GM23338 (cell line): ENCODE data around the gene TRUB2. TPM values are rescaled to one million over a fixed set of nuclear protein-coding genes. Genes with fewer than 3 reads are reported as not detected.

Source experiments
- ATAC-seq: fragments of 200-7000 bp; cut with Tn5 transposase; 3 replicates; pipeline ENCODE4 v1.9.1; 2020
- DNase-seq: peaks from one replicate; pipeline ENCODE4 v3.0.0-alpha.2; 2015; ENCODE audit warnings: low spot score
- H2AFZ ChIP-seq: fragments of 200-600 bp; sonication (generic); 2 replicates; pipeline ENCODE4 v1.8.0; 2016; ENCODE audit warnings: antibody characterized with exemption, mild to moderate bottlenecking, moderate library complexity
- H3F3A ChIP-seq: fragments of 200-600 bp; sonication (generic); replicated peaks from 2 replicates; pipeline ENCODE4 v1.8.0; 2017; ENCODE audit warnings: antibody characterized with exemption, mixed run types, low read depth
- H3K27ac ChIP-seq: fragments of 200-600 bp; sonication (generic); 2 replicates; pipeline ENCODE4 v1.6.1; 2016; ENCODE audit warnings: low read depth
- H3K27me3 ChIP-seq: fragments of 200-600 bp; sonication (generic); 2 replicates; pipeline ENCODE4 v1.8.0; 2016; ENCODE audit warnings: mild to moderate bottlenecking, mixed run types, moderate library complexity; ENCODE audit not compliant: insufficient read depth
- H3K36me3 ChIP-seq: fragments of 200-600 bp; sonication (generic); 2 replicates; pipeline ENCODE4 v1.8.0; 2016; ENCODE audit warnings: mild to moderate bottlenecking; ENCODE audit not compliant: insufficient read depth
- H3K4me1 ChIP-seq: fragments of 200-600 bp; sonication (generic); 2 replicates; pipeline ENCODE4 v1.8.0; 2016; ENCODE audit warnings: mild to moderate bottlenecking, moderate library complexity; ENCODE audit not compliant: insufficient read depth
- H3K4me2 ChIP-seq: fragments of 200-600 bp; sonication (generic); 2 replicates; pipeline ENCODE4 v1.7.1; 2017; ENCODE audit warnings: mixed run types
- H3K4me3 ChIP-seq: fragments of 200-600 bp; sonication (generic); 2 replicates; pipeline ENCODE4 v1.6.1; 2016; ENCODE audit warnings: mixed run types
- H3K79me2 ChIP-seq: fragments of 200-600 bp; sonication (generic); replicated peaks from 2 replicates; pipeline ENCODE4 v1.8.0; 2017; ENCODE audit warnings: mild to moderate bottlenecking; ENCODE audit not compliant: insufficient read depth
- H3K9me2 ChIP-seq: fragments of 200-600 bp; sonication (generic); 2 replicates; pipeline ENCODE4 v1.8.0; 2017; ENCODE audit not compliant: insufficient read depth
- H4K20me1 ChIP-seq: fragments of 200-600 bp; sonication (generic); replicated peaks from 2 replicates; pipeline ENCODE4 v1.8.0; 2017; ENCODE audit warnings: mild to moderate bottlenecking; ENCODE audit not compliant: insufficient read depth
- H3K27ac Mint-ChIP-seq: 2 replicates; pipeline ENCODE4 v1.8.0; 2020; ENCODE audit warnings: inconsistent platforms, mild to moderate bottlenecking, moderate library complexity, mixed read lengths
- H3K27me3 Mint-ChIP-seq: 3 replicates; pipeline ENCODE4 v1.8.0; 2022; ENCODE audit warnings: low read depth, mild to moderate bottlenecking, moderate library complexity, mixed read lengths, inconsistent platforms; ENCODE audit not compliant: insufficient read depth, poor library complexity
- H3K36me3 Mint-ChIP-seq: 3 replicates; pipeline ENCODE4 v1.8.0; 2021; ENCODE audit warnings: low read depth, mild to moderate bottlenecking, inconsistent platforms, moderate library complexity, mixed read lengths
- H3K4me1 Mint-ChIP-seq: 3 replicates; pipeline ENCODE4 v1.8.0; 2020; ENCODE audit warnings: mild to moderate bottlenecking, inconsistent platforms, mixed read lengths
- H3K4me3 Mint-ChIP-seq: 3 replicates; pipeline ENCODE4 v1.8.0; 2021; ENCODE audit warnings: moderate library complexity, mild to moderate bottlenecking, inconsistent platforms, mixed read lengths
- H3K9me3 Mint-ChIP-seq: 3 replicates; pipeline ENCODE4 v1.8.0; 2020; ENCODE audit warnings: moderate library complexity, mild to moderate bottlenecking, inconsistent platforms, mixed read lengths
- CREB1 ChIP-seq: fragments of 250-450 bp; sonication (Bioruptor Pico); IDR thresholded peaks from 2 replicates; pipeline ENCODE4 v1.5.0; 2020; ENCODE audit warnings: low read depth, mild to moderate bottlenecking, moderate library complexity
- EZH2 ChIP-seq: fragments of 200-600 bp; sonication (generic); IDR thresholded peaks from one replicate; pipeline ENCODE4 v1.8.0; 2017; ENCODE audit warnings: antibody characterized with exemption, mild to moderate bottlenecking, low read depth; ENCODE audit not compliant: unreplicated experiment
- EZH2phosphoT487 ChIP-seq: fragments of 200-600 bp; sonication (generic); IDR thresholded peaks from one replicate; pipeline ENCODE4 v1.8.1; 2018; ENCODE audit warnings: antibody characterized with exemption; ENCODE audit not compliant: unreplicated experiment
- JUNB ChIP-seq: IDR thresholded peaks from one replicate; pipeline ENCODE4 v1.6.1; 2016; ENCODE audit warnings: antibody characterized with exemption; ENCODE audit not compliant: unreplicated experiment
- NANOG ChIP-seq: IDR thresholded peaks from 2 replicates; pipeline ENCODE4 v1.6.1; 2016; ENCODE audit warnings: antibody characterized with exemption, borderline replicate concordance
- POLR2AphosphoS5 ChIP-seq: IDR thresholded peaks from 2 replicates; pipeline ENCODE4 v1.6.1; 2016; ENCODE audit warnings: antibody characterized with exemption, low read depth
- REST ChIP-seq: IDR thresholded peaks from one replicate; pipeline ENCODE4 v1.6.1; 2018; ENCODE audit warnings: antibody characterized with exemption; ENCODE audit not compliant: unreplicated experiment
- STAT1 ChIP-seq: IDR thresholded peaks from one replicate; pipeline ENCODE4 v1.6.1; 2016; ENCODE audit warnings: antibody characterized with exemption; ENCODE audit not compliant: unreplicated experiment
- ZNF114 ChIP-seq: fragments of 250-450 bp; sonication (Bioruptor Pico); IDR thresholded peaks from 2 replicates; pipeline ENCODE4 v1.5.0; 2020; ENCODE audit warnings: mild to moderate bottlenecking, moderate library complexity
- ZNF331 ChIP-seq: fragments of 250-450 bp; sonication (Bioruptor Pico); IDR thresholded peaks from 2 replicates; pipeline ENCODE4 v1.5.0; 2020; ENCODE audit warnings: low read depth, mild to moderate bottlenecking, moderate library complexity
- polyA plus RNA-seq: library from polyadenylated mRNA; unstranded; fragments of >200 nt; fragmentation: Nextera tagmentation; extraction: Ambion mirVana; gene quantifications from 2 replicates; pipeline ENCODE4 v1.2.1, GENCODE V29; 2016
- total RNA-seq: library from RNA; depleted of rRNA; stranded (reverse); fragments of >200 nt; shearing (Covaris generic); gene quantifications from 2 replicates; pipeline ENCODE4 v1.2.3, GENCODE V29; 2014
- TF ChIP-seq, protein P1 (sequence below): fragments of 250-450 bp; sonication (Bioruptor Pico); IDR thresholded peaks from 2 replicates; pipeline ENCODE4 v1.5.0; 2020; ENCODE audit warnings: mild to moderate bottlenecking, moderate library complexity
- TF ChIP-seq, protein P2 (sequence below), 2 experiments: fragments of 200-600 bp in 1 of 2; sonication (generic) in 1 of 2; conservative IDR thresholded peaks; 2 replicates each; pipeline versions ENCODE4 v1.5.1 to v1.6.1; 2016 to 2017; ENCODE audit warnings: antibody characterized with exemption in 2 of 2, low read depth in 2 of 2, mild to moderate bottlenecking in 2 of 2, moderate library complexity in 1 of 2
- TF ChIP-seq, protein P3 (sequence below): IDR thresholded peaks from 2 replicates; pipeline ENCODE4 v1.6.1; 2016; ENCODE audit warnings: antibody characterized with exemption

Gene TRUB2
- total and polyA plus RNA-seq, 2 experiments from 2014 or later: 15.4 to 31.4 TPM

DNA sequence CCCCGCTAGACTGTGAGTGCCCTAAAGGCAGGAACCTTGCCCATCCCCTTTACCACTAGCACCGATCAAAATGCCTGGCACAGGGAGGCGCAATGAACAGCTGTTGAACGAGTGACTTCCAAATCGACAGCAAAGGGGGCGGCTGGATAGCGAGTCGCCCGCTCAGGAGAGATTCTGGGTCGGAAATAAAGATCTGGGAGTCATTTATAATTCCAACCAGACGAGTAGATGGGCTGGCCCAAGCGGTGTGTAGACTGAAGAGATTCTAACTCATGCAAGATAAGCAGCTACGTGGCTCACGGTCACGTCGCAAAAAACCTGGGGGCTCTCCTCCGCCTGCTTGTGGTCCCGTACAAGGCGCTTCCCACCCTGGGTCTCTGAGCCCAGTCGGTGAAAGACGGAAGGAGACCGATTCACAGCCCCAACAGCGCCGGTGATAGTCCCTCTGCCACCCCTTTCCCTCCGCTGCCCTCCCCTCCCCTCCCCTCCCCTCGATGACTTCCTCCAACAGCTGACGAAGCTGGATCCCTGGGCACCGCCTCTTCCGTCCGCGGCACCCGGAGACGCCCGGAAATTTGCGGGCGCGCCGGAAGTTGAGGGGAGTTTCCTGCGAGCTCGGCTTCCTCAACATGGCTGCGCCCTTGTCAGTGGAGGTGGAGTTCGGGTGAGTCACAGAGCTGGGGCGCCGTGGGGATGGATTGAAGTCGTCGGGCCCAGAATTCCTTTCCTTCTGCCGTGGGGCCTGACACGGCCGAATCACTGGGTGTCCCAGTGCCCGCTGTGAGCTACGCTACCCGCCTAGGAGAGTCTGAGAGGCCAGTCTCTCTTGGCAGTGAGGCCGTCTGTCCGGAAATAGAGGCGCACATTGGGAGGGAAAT is 48.7 kb upstream of the TRUB2 start, which contains the start of gene URM1:
TSS of gene URM1 (plus strand) at position 623 of the 878 bp plus-strand sequence. CDS start at position 630, 7 bp downstream.
- Mint-ChIP-seq H3K27ac (peak within 1 kb of the TSS; percentile 63), H3K36me3 (no peaks in the 10 kb centered on the region; the same call in 2 of the 3 replicates), H3K4me1 (peaks cover 27% of the 10 kb centered on the region), H3K4me3 (peak within 1 kb of the TSS; percentile 93), H3K9me3 (peaks cover 3% of the 10 kb centered on the region; the same call in 2 of the 3 replicates), H3K27me3 (peaks cover 37% of the 10 kb centered on the region)
- H3K27ac ChIP-seq: 0 out of 2 replicates have a peak within 1 kb of the TSS, but pooled peaks have one; percentile 58
- H3K27me3 ChIP-seq: peaks cover 45% of the 10 kb centered on the region
- H3F3A ChIP-seq: peaks cover 4% of the 10 kb centered on the region; the same call in 1 of the 2 replicates
- peak within 1 kb of the TSS; percentile 100 for H3K4me2 ChIP-seq
- ATAC-seq: peak; percentile 94
- TF ChIP-seq REST (no peak), STAT1 (no peak), EZH2 (no peak), NANOG (no peak), ZNF114 (CRISPR knock-in tag) (no peak), POLR2AphosphoS5 (peak; percentile 65), CREB1 (no peak), JUNB (no peak), ZNF331 (CRISPR knock-in tag) (no peak), EZH2phosphoT487 (no peak)
- TF ChIP-seq, protein P1, sequence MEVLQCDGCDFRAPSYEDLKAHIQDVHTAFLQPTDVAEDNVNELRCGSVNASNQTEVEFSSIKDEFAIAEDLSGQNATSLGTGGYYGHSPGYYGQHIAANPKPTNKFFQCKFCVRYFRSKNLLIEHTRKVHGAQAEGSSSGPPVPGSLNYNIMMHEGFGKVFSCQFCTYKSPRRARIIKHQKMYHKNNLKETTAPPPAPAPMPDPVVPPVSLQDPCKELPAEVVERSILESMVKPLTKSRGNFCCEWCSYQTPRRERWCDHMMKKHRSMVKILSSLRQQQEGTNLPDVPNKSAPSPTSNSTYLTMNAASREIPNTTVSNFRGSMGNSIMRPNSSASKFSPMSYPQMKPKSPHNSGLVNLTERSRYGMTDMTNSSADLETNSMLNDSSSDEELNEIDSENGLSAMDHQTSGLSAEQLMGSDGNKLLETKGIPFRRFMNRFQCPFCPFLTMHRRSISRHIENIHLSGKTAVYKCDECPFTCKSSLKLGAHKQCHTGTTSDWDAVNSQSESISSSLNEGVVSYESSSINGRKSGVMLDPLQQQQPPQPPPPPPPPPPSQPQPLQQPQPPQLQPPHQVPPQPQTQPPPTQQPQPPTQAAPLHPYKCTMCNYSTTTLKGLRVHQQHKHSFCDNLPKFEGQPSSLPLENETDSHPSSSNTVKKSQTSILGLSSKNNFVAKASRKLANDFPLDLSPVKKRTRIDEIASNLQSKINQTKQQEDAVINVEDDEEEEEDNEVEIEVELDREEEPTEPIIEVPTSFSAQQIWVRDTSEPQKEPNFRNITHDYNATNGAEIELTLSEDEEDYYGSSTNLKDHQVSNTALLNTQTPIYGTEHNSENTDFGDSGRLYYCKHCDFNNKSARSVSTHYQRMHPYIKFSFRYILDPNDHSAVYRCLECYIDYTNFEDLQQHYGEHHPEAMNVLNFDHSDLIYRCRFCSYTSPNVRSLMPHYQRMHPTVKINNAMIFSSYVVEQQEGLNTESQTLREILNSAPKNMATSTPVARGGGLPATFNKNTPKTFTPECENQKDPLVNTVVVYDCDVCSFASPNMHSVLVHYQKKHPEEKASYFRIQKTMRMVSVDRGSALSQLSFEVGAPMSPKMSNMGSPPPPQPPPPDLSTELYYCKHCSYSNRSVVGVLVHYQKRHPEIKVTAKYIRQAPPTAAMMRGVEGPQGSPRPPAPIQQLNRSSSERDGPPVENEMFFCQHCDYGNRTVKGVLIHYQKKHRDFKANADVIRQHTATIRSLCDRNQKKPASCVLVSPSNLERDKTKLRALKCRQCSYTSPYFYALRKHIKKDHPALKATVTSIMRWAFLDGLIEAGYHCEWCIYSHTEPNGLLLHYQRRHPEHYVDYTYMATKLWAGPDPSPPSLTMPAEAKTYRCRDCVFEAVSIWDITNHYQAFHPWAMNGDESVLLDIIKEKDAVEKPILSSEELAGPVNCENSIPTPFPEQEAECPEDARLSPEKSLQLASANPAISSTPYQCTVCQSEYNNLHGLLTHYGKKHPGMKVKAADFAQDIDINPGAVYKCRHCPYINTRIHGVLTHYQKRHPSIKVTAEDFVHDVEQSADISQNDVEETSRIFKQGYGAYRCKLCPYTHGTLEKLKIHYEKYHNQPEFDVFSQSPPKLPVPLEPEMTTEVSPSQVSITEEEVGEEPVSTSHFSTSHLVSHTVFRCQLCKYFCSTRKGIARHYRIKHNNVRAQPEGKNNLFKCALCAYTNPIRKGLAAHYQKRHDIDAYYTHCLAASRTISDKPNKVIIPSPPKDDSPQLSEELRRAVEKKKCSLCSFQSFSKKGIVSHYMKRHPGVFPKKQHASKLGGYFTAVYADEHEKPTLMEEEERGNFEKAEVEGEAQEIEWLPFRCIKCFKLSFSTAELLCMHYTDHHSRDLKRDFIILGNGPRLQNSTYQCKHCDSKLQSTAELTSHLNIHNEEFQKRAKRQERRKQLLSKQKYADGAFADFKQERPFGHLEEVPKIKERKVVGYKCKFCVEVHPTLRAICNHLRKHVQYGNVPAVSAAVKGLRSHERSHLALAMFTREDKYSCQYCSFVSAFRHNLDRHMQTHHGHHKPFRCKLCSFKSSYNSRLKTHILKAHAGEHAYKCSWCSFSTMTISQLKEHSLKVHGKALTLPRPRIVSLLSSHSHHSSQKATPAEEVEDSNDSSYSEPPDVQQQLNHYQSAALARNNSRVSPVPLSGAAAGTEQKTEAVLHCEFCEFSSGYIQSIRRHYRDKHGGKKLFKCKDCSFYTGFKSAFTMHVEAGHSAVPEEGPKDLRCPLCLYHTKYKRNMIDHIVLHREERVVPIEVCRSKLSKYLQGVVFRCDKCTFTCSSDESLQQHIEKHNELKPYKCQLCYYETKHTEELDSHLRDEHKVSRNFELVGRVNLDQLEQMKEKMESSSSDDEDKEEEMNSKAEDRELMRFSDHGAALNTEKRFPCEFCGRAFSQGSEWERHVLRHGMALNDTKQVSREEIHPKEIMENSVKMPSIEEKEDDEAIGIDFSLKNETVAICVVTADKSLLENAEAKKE (CRISPR knock-in tag): no peak
- TF ChIP-seq, protein P2, sequence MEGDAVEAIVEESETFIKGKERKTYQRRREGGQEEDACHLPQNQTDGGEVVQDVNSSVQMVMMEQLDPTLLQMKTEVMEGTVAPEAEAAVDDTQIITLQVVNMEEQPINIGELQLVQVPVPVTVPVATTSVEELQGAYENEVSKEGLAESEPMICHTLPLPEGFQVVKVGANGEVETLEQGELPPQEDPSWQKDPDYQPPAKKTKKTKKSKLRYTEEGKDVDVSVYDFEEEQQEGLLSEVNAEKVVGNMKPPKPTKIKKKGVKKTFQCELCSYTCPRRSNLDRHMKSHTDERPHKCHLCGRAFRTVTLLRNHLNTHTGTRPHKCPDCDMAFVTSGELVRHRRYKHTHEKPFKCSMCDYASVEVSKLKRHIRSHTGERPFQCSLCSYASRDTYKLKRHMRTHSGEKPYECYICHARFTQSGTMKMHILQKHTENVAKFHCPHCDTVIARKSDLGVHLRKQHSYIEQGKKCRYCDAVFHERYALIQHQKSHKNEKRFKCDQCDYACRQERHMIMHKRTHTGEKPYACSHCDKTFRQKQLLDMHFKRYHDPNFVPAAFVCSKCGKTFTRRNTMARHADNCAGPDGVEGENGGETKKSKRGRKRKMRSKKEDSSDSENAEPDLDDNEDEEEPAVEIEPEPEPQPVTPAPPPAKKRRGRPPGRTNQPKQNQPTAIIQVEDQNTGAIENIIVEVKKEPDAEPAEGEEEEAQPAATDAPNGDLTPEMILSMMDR (conservative IDR thresholded peaks at IDR 0.05; ENCODE audit: low read depth in 2 of 2): peak in 1 of 2 experiments; percentile 34; a peak in 2 of 4 replicates
- TF ChIP-seq, protein P3, sequence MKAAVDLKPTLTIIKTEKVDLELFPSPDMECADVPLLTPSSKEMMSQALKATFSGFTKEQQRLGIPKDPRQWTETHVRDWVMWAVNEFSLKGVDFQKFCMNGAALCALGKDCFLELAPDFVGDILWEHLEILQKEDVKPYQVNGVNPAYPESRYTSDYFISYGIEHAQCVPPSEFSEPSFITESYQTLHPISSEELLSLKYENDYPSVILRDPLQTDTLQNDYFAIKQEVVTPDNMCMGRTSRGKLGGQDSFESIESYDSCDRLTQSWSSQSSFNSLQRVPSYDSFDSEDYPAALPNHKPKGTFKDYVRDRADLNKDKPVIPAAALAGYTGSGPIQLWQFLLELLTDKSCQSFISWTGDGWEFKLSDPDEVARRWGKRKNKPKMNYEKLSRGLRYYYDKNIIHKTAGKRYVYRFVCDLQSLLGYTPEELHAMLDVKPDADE: peak; percentile 61; the same call in 1 of the 2 replicates
- peak within 1 kb of the TSS; percentile 95 for H2AFZ ChIP-seq
- H3K79me2 ChIP-seq: peaks cover 34% of the 10 kb centered on the region
- H3K4me1 ChIP-seq: peaks cover 8% of the 10 kb centered on the region
- peak within 1 kb of the TSS; percentile 99 for H3K4me3 ChIP-seq
- H3K9me2 ChIP-seq: no peaks in the 10 kb centered on the region
- H4K20me1 ChIP-seq: peaks cover 16% of the 10 kb centered on the region
- peak; percentile 97 for DNase-seq
- H3K36me3 ChIP-seq: no peaks in the 10 kb centered on the region
